Upper lobe of right lung (tissue), 1 donor: ENCODE results near the gene INTS11. TPM values are rescaled to one million over a fixed set of nuclear protein-coding genes. Genes with fewer than 3 reads are reported as not detected.

Source experiments
- ATAC-seq: fragments of 200-7000 bp; cut with Tn5 transposase; one replicate; pipeline ENCODE4 v1.9.1; 2020; ENCODE audit warnings: mild to moderate bottlenecking, moderate library complexity
- DNase-seq: peaks from one replicate; pipeline ENCODE4 v3.0.0-alpha.2; 2020
- H3K27ac ChIP-seq: fragments of 200-600 bp; one replicate; pipeline ENCODE4 v1.8.0; 2022
- H3K27me3 ChIP-seq: fragments of 200-600 bp; one replicate; pipeline ENCODE4 v1.8.0; 2022; ENCODE audit warnings: mild to moderate bottlenecking
- H3K36me3 ChIP-seq: fragments of 200-600 bp; one replicate; pipeline ENCODE4 v1.8.0; 2022
- H3K4me1 ChIP-seq: fragments of 200-600 bp; one replicate; pipeline ENCODE4 v1.8.0; 2022
- H3K4me3 ChIP-seq: fragments of 200-600 bp; one replicate; pipeline ENCODE4 v1.8.0; 2022; ENCODE audit warnings: mild to moderate bottlenecking
- H3K9me3 ChIP-seq: fragments of 200-600 bp; one replicate; pipeline ENCODE4 v1.8.0; 2022
- intact Hi-C: fragments of 100-400 bp; cut with DNase I; formaldehyde crosslinking; loops from one replicate; pipeline ENCODE4 v1.11.0; 2022
- total RNA-seq: library from RNA; stranded (reverse); fragmentation: NEBNext Ultra II Directional; extraction: Animal tissue kit (Norgen Biotek cat#: 25700); gene quantifications from one replicate; pipeline ENCODE4 v1.2.1, GENCODE V29; 2021
- TF ChIP-seq, protein P1 (sequence below): fragments of 200-600 bp; IDR thresholded peaks from one replicate; pipeline ENCODE4 v1.8.0; 2022; ENCODE audit warnings: antibody characterized with exemption
- donor health status: DM: no; HTN: yes; CAD: no; lungs with severe emphysema.

Gene INTS11
- total RNA-seq, 1 donor from 2014 or later = 81.9 TPM

- Histone ChIP-seq H3K27me3 (no peaks in the 10 kb centered on the region), H3K9me3 (no peaks in the 10 kb centered on the region), H3K4me1 (peaks cover 41% of the 10 kb centered on the region), H3K36me3 (peaks cover 33% of the 10 kb centered on the region), H3K4me3 (peak overlapping the region; percentile 92), H3K27ac (peak overlapping the region; percentile 91)
- TF ChIP-seq, protein P1, sequence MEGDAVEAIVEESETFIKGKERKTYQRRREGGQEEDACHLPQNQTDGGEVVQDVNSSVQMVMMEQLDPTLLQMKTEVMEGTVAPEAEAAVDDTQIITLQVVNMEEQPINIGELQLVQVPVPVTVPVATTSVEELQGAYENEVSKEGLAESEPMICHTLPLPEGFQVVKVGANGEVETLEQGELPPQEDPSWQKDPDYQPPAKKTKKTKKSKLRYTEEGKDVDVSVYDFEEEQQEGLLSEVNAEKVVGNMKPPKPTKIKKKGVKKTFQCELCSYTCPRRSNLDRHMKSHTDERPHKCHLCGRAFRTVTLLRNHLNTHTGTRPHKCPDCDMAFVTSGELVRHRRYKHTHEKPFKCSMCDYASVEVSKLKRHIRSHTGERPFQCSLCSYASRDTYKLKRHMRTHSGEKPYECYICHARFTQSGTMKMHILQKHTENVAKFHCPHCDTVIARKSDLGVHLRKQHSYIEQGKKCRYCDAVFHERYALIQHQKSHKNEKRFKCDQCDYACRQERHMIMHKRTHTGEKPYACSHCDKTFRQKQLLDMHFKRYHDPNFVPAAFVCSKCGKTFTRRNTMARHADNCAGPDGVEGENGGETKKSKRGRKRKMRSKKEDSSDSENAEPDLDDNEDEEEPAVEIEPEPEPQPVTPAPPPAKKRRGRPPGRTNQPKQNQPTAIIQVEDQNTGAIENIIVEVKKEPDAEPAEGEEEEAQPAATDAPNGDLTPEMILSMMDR = no peak
- ATAC-seq (peak; percentile 1), DNase-seq (peak; percentile 77)
- intact Hi-C loops = no loop called here
Observed at GRCh38 chr1:1308756-1309250, 15.7 kb downstream of the INTS11 start.

DNA sequence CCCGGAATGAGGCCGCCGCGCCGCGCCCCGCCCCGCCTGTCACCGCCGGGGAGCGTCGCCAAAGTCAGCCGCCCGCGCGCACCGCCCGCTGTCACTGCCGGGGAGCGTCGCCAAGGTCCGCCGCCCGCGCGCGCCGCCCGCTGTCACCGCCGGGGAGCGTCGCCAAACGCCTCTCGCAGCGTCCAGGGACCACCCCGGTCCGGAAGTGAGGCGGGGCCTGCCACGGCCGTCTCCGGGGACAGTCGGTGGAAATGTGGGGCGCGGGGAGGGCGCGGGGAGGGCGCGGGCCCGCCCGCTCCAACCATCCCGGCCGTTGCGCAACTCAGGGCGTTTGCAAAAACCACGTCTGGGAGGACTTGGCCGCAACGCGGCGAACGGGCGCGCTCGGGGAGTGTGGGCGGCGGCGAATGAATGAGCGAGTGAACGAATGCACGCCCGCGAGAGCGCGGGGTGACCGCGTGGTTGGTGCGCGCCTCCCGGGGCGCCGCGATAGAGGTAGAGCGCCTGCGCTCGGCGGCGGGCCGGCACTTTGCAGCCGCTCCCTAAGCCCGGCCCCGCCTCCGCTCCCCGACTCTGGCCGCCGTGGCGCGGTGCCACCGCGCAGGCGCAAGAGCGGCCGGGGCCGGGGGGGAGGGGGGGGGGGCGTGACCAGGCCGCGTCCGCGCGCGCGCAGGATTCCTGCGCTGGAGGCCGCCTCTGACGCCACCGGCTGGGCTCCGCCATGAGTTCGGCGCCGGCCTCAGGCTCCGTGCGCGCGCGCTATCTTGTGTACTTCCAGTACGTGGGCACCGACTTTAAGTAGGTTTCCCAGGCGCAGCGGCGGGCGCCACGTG, 16.3 kb downstream of the INTS11 start, which contains the start of the genes ACAP3 and PUSL1:
ACAP3 (minus strand) TSS at position 8 of the 833 bp plus-strand sequence. CDS start 115 bp downstream, outside the sequence.
PUSL1 (plus strand) TSS at position 675 of the 833 bp plus-strand sequence; CDS start at position 722, 47 bp downstream.
- H3K4me1 ChIP-seq = peaks cover 41% of the 10 kb centered on the region
- ATAC-seq = peak; percentile 81

GRCh38 chr1:1307261-1307922, 17.1 kb downstream of the INTS11 start:
- ATAC-seq = peak; percentile 3
- peak overlapping the region; percentile 74 for H3K27ac ChIP-seq
- intact Hi-C loops = no loop called here
- peaks cover 19% of the 10 kb centered on the region for H3K36me3 ChIP-seq
- H3K9me3 ChIP-seq = no peaks in the 10 kb centered on the region
- H3K27me3 ChIP-seq = no peaks in the 10 kb centered on the region
- peaks cover 41% of the 10 kb centered on the region for H3K4me1 ChIP-seq
- peak; percentile 83 for DNase-seq
- H3K4me3 ChIP-seq = peak overlapping the region; percentile 92
- TF ChIP-seq, protein P1 = no peak

More for the DNA sequence above, 16.3 kb downstream of the INTS11 start, which contains the start of the genes ACAP3 and PUSL1:
- no peaks in the 10 kb centered on the region for H3K27me3 ChIP-seq
- TF ChIP-seq, protein P1 = peak; percentile 13
- H3K36me3 ChIP-seq = peaks cover 27% of the 10 kb centered on the region
- H3K4me3 ChIP-seq = peak within 1 kb of the TSS; percentile 92
- peak; percentile 95 for DNase-seq
- intact Hi-C loops = no loop called here
- peak within 1 kb of the TSS; percentile 91 for H3K27ac ChIP-seq
- no peaks in the 10 kb centered on the region for H3K9me3 ChIP-seq

GRCh38 chr1:1306661-1307260, 17.7 kb downstream of the INTS11 start:
- H3K4me3 ChIP-seq = peak overlapping the region; percentile 92
- TF ChIP-seq, protein P1 = no peak
- ATAC-seq = no peak
- intact Hi-C loops = no loop called here
- no peaks in the 10 kb centered on the region for H3K9me3 ChIP-seq
- H3K27me3 ChIP-seq = no peaks in the 10 kb centered on the region
- no peak overlapping the region for H3K27ac ChIP-seq
- peaks cover 14% of the 10 kb centered on the region for H3K36me3 ChIP-seq
- peaks cover 41% of the 10 kb centered on the region for H3K4me1 ChIP-seq
- DNase-seq = no peak

DNA sequence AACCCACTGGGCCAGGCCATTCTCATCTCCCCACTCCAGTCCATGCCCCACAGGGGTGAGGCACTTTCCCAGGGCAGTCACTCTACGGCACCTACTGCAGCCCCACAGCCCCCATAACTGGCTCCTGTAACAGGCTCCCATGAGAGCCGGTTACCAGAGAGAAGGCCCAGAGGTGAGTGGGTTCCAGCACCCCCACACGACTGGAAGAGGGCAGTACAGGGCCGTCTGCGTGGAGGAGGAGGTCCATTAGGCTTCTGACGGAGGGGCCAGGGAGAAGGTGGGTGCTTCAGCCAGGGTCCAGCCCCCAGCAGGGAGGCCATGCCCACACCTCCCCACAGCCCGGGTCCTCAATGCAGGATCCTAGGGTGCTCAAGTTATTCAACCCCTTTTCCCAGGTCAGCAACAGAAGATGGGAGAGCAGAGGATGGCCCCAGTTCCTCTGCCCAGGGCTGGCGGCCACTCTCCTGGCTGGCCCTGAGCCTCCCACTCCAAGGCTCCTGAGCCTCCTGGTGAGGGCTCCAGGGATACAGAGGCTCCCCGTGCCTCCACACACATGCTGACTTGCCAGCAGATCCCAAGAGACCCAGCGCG, 18.3 kb downstream of the INTS11 start:
- no peak for ATAC-seq
- TF ChIP-seq, protein P1 = no peak
- no peaks in the 10 kb centered on the region for H3K9me3 ChIP-seq
- no peak for DNase-seq
- intact Hi-C loops = no loop called here
- peaks cover 8% of the 10 kb centered on the region for H3K36me3 ChIP-seq
- H3K4me1 ChIP-seq = peaks cover 41% of the 10 kb centered on the region
- H3K27me3 ChIP-seq = no peaks in the 10 kb centered on the region
- H3K4me3 ChIP-seq = peak overlapping the region; percentile 92
- H3K27ac ChIP-seq = peak overlapping the region; percentile 52
